SU-DHL-6 (cell line): ENCODE measurements around the gene ACTL8.
"Not testable (repeated sequence)": the region's sequence is repeated elsewhere in the genome, so short reads cannot be mapped to it uniquely, and the experiment has no call there.

Source experiments
- CTCF ChIP-seq: fragments of 200-600 bp; sonication (generic); IDR thresholded peaks from one replicate; pipeline ENCODE4 v1.5.1; 2017; ENCODE audit warnings: antibody characterized with exemption, mild to moderate bottlenecking, low read length, moderate library complexity; ENCODE audit not compliant: insufficient read depth, poor library complexity, severe bottlenecking
- EZH2phosphoT487 ChIP-seq: fragments of 200-600 bp; sonication (generic), shearing (Covaris generic); conservative IDR thresholded peaks from 2 replicates; pipeline ENCODE4 v1.6.1; 2018; ENCODE audit warnings: mild to moderate bottlenecking, antibody characterized with exemption, low read length, moderate library complexity, mixed read lengths

- not testable (repeated sequence) for TF ChIP-seq CTCF, EZH2phosphoT487
These were observed 8.9 kb upstream of the ACTL8 start for GRCh38 chr1:17746281-17746680.
